Myocyte (in vitro differentiated cells): ENCODE measurements around the gene HOXB3. TPM values are rescaled to one million over a fixed set of nuclear protein-coding genes. Genes with fewer than 3 reads are reported as not detected.
A peak's percentile ranks its signal among the peaks of the same experiment; 100 is the strongest.

Experiments
- DNase-seq: peaks from one replicate; pipeline ENCODE4 v3.0.0-alpha.2; 2012; ENCODE audit warnings: low read depth
- total RNA-seq: library from RNA; depleted of rRNA; stranded (reverse); fragments of >200 nt; gene quantifications from 2 replicates; pipeline ENCODE4 v1.2.3, GENCODE V29; 2014

HOXB3 gene
- total RNA-seq, 1 donor from 2014 or later, result 8.3 TPM

GRCh38 chr17:48613862-48614694, 24.0 kb upstream of the HOXB3 start:
- peak; percentile 60 for DNase-seq

GRCh38 chr17:48612854-48613691, 23.0 kb upstream of the HOXB3 start:
- DNase-seq, result peak; percentile 76

GRCh38 chr17:48612456-48612853, 22.4 kb upstream of the HOXB3 start:
- peak; percentile 66 for DNase-seq

GRCh38 chr17:48611681-48612455, 21.8 kb upstream of the HOXB3 start:
- peak; percentile 81 for DNase-seq

- DNase-seq, result peak; percentile 60
Measured at GRCh38 chr17:48611213-48611612, 21.2 kb upstream of the HOXB3 start.

- DNase-seq, result peak; percentile 85
Measured at GRCh38 chr17:48610282-48611211, 20.5 kb upstream of the HOXB3 start, which contains the start of gene HOXB7. Gene HOXB7, minus strand, starts transcription at chr17:48611017. Its CDS starts 99 bp downstream, at chr17:48610918.

- no peak for DNase-seq
Measured at GRCh38 chr17:48609759-48610281, 19.8 kb upstream of the HOXB3 start.

- DNase-seq, result no peak
Measured at GRCh38 chr17:48609033-48609432, 19.0 kb upstream of the HOXB3 start.

- no peak for DNase-seq
Measured at GRCh38 chr17:48608494-48608834, 18.4 kb upstream of the HOXB3 start.

GRCh38 chr17:48606892-48607614, 17.0 kb upstream of the HOXB3 start:
- DNase-seq, result no peak

- DNase-seq, result no peak
Measured at GRCh38 chr17:48605991-48606891, 16.2 kb upstream of the HOXB3 start.

GRCh38 chr17:48605409-48605919, 15.4 kb upstream of the HOXB3 start:
- no peak for DNase-seq

- peak; percentile 72 for DNase-seq
Measured at GRCh38 chr17:48604770-48605329, 14.8 kb upstream of the HOXB3 start, which contains the start of gene HOXB6. Gene HOXB6, minus strand, starts transcription at chr17:48604986. Its CDS starts 6,836 bp downstream, at chr17:48598150.

GRCh38 chr17:48603959-48604769, 14.1 kb upstream of the HOXB3 start:
- DNase-seq, result peak; percentile 84

GRCh38 chr17:48601539-48602425, 11.7 kb upstream of the HOXB3 start:
- DNase-seq, result no peak

- DNase-seq, result no peak
Measured at GRCh38 chr17:48601207-48601538, 11.1 kb upstream of the HOXB3 start.
